ENCODE data around the gene CAV1.

CAV1 gene

DNA sequence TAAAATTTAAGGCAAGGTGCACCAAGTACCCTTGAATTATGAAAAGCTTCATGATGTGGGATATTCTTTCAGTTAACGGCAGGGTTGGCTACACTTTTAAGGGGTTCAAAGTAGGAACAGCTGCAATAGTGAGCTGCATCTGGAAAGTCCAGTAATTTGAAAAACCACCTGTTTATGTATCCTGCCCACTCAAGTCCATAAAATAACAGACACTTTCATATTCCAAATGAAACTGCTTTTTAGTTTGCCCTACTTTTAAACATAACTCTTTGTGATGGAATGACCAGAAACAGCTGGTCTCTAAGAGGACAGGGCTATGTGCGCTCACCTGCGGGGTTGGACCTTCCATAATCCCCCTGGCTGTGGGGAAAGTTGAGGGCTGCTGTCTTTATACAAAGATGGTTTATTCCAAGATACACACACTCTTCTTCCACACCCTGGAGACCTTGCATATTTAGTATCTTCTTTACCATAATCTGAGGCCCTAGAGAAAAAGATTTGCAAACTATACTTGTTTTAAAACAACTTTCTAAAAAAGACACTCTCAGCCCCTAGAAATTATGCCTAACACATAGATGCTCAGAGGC, 7.4 kb downstream of the CAV1 start:
- no peak for DNase-seq

DNA sequence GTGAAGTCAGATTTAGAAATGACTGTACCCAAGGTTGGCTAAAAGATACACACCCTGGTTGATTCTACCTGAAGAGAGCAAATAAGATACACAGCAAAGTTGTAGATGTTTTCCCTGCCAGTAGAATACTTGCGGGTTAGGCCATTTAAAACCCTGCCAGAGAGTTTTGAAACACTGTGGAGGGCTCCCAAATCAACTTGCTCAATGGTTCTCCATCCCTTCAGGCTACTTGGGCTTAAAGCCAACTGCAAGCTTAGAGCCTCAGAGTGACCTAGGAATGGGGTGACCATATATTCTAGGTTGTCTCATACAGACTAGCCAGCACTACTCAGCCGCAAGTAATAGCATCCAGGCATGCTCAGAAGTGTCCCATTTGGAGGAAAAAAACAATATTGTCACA, 10.0 kb downstream of the CAV1 start:
- DNase-seq: no peak

DNA sequence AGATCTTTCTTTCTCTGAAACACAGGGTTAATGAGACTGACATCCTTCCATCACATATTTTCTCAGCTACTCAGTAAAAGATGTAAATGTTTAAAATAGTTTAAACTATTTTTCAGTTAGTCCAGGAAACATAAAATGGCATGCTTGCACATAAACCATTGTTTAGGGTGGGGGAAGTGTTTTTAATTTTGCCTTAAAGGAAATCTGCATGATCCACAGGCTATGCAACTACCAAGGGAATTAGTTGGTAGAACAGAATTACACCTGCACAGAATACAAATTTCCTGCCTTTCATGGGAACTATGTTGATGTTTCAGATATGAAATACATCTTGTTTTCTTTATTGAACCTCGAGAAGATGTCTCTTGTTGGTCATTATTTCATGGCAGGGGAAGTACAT, 10.6 kb downstream of the CAV1 start:
- no peak for DNase-seq

DNA sequence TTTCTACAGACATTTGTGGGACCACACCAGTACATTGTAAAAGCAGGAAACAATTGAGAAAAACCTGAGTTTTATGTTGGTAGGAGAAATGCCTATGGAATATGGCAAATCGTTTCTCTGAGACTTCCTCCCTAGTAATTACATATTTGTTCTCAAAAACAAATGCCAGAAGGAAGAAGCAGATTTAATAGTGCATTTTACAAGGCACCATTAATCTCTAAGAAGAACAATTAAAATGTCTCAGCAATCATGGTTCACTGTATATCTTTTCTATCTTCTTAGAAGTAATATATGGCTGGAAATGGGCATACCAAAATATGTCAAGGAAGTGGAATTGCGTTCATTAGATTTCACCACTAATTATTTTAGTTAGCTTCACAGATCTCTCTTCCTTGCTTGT, 13.3 kb downstream of the CAV1 start:
- DNase-seq: no peak

DNA sequence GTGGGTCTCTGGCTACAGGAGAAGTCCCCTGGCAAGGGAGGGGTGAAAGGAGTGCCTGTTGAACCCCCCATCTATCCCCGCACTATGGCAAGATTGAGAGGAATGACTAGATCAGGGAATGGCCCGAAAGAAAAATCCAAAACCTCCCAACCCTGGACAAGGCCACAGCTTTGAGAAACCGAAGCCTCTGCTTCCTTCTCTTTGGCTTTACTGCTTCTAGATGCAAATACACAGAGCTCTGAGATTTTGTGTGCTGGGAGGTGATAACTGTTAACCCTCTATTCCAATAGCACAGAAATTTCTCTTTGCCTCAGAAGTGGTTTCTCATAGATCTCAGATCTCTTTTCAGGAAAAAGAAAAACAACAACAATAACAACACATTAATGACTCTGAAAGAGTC, 15.0 kb downstream of the CAV1 start:
- no peak for DNase-seq

DNA sequence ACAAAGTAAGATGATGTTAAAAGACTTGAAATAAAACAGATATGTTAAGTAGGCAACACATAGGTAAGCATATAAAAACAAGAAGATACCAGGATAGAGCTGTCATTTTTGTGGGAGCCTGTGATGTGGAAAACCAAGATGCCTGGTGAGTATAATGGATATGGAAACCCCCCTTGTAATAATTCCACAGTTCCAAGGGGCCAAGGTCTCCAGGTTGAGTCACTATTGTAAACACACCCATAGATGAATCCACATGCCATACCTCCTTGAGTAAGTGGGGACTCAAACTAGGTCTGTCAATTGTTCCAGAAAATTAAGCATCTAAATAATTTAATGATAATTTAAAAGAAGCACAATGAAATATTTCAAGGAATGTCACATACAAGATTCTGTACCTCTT, 15.9 kb downstream of the CAV1 start:
- DNase-seq: no peak

DNA sequence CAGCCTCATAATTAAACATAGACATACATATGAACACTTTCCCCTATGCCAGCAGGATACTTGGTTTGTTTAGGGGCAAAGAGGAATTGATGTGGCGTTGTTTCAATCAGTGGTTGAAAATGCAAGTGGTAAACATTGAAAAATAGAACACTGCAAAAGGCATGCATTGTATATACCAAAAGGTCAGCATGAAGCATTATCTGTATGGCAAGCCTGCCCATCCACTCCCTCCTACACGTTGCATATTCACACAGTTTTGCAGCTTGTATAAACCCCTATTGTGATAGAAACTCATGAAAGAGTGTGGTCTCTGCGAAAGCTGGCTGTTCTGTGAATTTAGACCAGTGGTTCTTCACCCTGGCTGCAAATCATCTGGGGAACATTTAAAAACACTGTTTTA, 17.1 kb downstream of the CAV1 start:
- no peak for DNase-seq

DNA sequence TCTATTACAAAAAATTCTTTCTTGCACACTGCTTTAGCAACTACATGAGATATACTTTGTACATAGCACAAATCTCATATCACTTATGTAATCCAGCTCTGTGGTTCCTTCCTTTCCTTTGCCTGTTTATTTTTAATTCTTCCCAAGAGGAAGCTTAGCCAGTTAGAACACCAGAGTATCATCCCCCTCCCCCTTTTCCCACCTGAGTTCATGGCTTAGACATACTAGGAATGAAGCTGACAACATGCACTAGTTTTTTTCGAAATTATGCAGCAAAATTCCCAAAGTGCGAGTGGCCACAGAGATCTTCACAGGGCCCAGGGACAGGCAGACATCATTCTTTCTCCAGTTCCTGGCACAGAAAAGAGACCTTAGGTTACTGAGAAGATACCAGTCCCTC, 17.8 kb downstream of the CAV1 start:
- no peak for DNase-seq

DNA sequence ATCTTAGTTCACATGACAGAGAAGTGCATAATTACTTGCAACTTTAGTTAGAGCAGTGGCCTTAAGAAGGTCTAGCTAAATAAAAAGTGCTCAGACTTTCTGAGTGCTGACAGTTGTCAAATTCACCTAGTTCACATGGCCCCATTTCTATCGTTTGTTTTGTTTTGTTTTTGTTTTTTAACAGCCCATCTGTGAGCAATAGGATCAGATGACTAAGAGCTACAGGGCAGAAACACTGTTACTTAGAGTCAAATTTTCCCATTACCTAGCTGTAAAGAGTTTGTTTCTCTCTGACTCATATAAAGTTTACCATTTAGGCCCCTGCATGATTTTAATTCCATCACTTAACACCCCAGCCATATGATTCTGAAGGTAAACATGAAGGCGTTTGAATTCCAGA, 18.8 kb downstream of the CAV1 start:
- DNase-seq: no peak

DNA sequence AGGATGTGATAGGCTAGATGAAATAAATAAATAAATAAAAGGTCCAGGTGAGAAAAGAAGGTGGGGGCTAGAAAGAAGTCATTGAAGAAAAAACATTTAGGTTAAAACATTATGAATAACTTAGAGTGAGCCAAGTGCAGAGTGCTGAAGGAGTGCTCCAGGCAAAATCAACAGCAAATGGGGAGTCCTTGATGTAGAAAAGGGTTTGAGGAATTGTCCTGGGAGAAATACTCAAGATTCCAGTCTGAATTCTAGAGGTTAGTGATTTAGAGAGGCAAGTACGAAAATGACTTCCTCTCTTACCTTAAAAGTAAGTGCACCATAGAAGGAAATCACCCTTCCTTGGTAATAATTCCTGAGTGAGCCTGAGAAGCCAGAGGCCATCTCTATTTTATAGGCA, 19.7 kb downstream of the CAV1 start:
- DNase-seq: no peak

DNA sequence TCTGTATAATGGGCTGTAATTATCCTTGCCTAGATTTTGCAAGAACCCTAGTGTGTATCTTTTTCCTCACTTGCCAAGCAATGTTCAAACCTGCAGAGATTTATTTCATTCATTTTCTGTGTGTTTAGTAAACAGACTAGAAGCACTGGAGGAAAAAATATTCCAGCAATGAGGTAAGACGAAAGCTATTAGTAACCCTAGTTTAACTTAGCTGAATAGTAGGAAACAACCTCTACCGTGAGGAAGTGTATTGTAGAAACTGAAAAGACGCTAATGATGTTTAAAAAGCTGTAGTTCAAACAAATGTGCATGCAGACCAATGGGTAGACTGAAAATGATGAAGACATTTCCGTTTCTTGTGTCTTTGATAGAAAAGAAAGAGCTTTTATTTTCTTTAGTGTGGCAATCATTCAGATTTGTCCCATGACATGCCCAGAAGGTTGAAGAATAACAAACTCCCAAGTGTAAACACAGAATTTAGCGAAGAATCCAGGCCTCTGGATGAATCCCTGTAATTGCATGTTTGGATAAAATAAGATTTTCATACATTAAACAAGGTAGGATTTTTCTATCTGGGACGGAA, 20.7 kb downstream of the CAV1 start:
- no peak for DNase-seq

DNA sequence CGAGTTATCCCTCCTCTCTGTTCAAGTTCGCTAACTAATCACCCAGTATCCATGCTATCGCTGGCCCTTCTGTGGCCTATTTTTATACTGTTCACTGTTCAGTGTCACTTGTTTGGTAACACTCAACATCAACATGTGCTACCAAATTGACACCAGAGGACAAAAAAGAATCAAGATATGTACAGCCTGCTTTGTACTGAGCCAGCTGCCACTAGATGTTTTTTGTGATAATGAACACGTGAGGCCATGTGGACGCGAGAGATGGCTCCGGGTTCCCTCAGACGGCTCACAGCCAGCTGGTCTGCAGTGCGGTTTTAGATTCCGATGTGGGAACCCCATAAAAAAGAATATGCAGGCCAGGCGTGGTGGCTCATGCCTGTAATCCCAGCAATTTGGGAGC, 21.2 kb downstream of the CAV1 start:
- DNase-seq: no peak

DNA sequence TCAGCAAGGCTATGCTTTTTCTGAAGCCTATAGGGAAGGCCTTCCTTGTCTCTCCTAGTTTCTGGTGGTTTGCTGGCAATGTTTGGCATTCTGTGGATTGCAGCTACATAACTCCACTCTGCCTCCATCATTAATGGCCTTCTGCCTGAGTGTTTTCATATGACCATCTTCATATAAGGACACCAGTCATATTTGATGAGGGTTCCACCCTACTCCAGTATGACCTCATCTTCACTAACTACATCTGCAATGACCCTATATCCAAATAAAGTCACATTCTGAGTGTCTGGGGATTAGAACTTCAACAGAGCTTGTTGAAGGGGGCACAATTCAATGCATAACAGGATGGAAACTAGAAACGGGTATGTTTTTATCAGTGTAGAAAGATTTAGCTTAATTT, 22.1 kb downstream of the CAV1 start:
- no peak for DNase-seq

DNA sequence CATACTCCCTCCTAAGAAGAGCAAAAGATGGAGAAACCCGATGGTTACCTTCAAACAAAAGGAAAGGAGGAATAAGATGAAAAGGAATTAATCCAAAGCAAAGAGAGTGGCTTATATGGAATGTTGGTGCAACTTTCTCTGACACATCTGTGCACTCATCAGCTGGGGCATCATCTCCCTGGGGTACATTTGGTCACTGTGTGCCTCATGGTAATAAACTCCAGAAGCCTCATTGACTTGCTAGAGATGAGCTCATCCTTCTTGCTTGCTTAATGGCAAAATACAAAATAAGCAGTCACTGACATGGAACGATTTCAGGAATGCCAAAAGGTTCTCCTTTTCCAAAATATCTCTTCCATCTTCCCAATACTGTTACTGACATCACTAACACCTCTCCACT, 22.5 kb downstream of the CAV1 start:
- DNase-seq: no peak

DNA sequence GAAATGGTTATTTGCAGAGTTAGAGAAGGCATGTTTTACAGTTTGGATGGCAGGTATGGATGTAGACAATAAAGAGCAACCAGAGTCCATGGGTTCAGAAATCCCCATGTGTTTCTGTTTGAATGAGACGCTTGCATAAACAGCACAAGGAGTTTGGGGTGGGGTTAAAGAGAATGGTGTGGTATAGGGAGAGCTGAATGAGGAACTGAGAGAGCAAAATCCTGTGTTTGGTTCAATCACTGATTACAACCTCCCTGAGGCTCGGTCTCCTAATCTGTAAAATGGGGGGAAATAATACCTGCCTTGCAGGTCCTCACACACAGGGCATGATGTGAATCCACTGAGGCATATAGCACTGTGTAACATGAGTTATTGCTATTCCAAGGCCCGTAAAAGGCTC, 23.7 kb downstream of the CAV1 start:
- DNase-seq: no peak

DNA sequence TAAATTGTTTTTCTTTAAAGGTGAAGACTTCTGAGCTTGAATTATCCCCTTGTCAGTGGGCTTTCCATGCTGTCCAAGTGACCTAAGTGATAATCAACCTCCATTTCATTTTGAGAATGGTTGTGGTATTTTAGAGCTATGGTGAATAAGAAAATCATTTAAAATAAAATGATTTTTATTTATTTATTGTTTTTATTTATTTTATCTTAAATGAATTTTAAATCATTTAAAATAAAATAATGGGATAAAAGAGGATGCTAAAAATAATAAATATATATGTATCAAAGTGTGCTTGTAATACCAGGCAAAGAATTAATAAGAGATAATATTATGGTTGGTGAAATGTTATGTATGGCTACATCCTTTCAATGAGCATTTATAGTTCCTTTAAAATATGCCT, 24.5 kb downstream of the CAV1 start:
- no peak for DNase-seq

DNA sequence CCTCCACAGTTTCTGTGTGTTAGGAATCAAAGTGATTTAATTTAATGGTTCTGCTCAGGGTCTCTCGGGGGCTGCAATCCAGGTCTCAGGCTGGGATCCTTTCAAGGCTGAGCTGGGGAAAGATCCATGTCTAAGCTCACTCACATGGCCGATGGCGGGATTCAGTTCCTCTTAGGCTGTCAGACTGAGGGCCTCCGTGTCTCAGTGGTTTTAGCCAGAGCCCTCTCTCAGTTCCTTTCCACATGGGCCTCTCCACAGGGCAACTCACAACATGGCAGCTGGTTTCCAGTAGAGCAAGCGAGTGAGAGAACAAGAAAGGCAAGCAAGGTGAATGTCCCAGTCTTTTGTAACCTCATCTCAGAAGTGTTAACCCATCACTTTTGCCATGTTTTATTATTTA, 26.9 kb downstream of the CAV1 start:
- DNase-seq: no peak

DNA sequence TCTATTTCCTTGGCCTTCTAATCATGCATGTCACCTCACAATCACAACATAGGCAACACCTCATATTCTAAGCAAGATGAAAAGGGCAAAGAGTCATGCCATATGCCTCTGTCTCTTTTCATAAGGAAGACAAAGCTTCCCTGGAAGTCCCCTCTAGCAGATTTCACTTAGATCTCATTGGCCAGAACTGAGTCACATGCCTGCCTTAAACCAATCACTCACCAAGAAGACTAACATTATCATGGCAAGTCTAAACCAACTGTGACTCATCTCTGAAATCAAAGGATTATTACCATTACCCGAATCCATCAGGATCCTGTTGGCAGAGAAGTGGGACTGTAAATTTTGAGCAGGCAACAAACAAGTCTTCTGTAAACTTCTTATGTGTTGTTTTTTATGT, 27.8 kb downstream of the CAV1 start:
- DNase-seq: no peak

DNA sequence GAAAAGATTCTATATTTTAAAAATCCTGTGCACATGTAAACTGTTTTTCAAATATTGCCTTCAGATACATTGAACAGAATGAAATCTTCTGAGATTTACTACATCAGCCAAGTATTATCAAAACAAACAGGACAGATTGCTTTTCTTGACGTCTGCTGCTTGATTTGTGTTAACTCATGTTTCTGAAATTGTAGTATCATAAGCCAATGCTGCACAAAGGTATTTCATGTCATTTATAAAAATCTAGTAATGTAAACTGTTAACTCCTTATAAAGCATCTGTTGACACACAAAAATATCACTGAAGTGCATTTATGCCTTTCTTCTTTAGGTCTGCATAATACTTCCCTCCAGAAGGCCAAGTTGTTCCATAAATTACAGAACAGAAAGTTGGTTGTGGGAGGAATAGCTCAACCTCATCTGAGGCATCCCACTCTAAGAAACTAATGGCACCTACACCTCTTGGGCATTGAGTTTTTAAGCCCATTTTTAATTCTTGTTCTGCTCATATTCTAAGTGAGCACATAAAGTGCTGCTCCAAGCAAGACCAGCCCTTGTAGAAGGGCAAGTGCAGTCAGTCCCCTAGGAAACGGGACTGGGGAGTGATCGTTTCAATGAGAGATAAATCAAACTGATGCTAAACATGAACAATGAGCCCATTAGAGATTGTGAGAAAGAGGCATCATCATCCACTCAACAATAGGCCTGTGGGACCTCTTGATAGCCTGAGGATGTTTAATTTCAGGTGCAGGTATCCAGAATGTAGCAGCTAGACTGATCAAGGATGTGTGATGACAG, 28.5 kb downstream of the CAV1 start:
- no peak for DNase-seq

DNA sequence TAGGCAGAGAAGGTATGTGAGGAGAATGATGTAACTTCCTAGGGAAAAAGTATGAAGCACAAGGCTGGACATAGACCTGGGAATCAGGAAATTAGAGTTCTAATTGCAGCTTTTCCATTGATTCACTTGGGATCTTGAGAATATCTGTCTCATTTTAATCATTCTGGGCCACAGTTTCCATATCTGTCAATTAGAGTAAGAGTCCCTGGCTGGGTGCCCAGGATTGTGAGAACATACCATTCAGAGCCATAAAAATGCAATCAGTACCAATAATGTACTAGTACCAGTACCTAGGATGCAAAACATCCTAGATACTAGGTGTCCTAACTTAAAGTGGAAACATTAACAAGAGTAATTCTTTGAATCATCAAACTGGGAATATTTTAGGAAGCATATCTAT, 29.6 kb downstream of the CAV1 start:
- no peak for DNase-seq

DNA sequence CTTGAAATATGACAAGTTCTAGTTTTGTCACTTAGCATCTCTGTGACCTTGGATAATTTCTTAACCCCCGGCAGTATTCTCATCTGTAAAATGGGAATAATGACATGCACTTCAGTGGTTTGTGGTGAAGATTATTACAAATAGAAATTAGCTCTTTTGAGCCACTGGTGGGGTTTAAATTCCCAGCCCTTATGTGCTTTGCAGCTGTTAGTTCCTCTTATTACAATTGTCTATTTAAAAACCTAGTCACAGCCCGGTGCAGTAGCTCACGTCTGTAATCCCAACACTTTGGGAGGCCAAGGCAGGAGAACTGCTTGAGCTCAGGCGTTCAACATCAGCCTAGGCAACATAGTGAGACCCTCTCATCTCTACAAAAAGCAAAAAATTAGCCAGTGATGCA, 30.1 kb downstream of the CAV1 start:
- DNase-seq: no peak

DNA sequence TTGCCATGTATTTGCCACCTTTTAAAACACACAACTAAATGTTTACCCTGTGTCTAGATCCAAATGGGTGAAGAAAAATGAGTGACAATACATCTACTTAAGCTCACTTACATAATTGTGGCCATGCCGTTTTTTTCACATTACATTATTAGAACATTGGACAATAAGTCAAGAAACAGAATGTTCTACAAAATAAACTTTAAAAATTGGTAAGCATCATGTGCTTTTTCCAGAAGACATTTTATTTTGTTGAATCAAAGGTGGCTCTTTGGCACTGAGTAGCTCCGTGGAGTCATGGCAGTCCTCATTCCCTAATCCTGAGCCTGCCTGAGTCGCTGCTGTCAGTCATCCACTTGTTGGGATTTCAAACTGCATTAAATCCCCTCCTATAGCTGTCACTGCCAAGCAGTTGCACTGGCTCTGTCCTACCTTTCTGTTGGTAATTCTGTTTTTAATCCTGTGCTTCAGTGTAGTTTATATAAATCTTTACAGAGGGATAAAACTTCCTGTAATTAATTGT, 32.3 kb downstream of the CAV1 start:
- DNase-seq: no peak

DNA sequence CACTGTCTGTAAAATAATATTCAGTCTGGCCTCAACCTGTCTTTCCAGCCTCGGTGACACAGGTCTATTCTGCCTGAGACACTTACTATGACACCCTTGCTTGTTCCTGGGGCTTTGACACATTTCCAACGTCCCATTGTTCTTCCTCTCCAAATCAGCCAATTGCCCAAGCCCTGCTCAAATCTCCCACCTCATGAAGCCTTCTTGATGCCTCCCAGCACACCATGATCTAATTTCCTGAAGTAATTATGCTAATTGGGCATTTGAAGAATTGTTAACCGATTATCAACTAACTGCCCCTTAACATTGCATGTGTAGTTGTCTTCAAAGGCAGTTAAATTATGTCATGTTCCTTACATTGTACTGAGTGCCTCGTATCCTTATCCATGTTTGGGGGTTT, 33.1 kb downstream of the CAV1 start:
- DNase-seq: no peak
